Fibroblast of gingiva (primary cell): ENCODE results near the gene BICDL1.
A peak's percentile ranks its signal among the peaks of the same experiment; 100 is the strongest.
"Not testable (repeated sequence)": the region's sequence is repeated elsewhere in the genome, so short reads cannot be mapped to it uniquely, and the experiment has no call there.

Experiments used
- DNase-seq: peaks from one replicate; pipeline ENCODE4 v3.0.0-alpha.2; 2011; ENCODE audit warnings: low read depth

The BICDL1 gene

GRCh38 chr12:119988472-119989360 lies at the start of gene BICDL1:
TSS of gene BICDL1 (plus strand) at chr12:119989236. CDS start at chr12:119989869, 633 bp downstream.
- DNase-seq, result peak; percentile 7

- DNase-seq, result peak; percentile 15
Observed at GRCh38 chr12:119940897-119941296, 48.1 kb upstream of the BICDL1 start.

- DNase-seq, result no peak
Observed at GRCh38 chr12:119942386-119942785, 46.6 kb upstream of the BICDL1 start.

- DNase-seq, result no peak
Observed at GRCh38 chr12:119946213-119946612, 42.8 kb upstream of the BICDL1 start.

GRCh38 chr12:119949145-119949544 lies 39.9 kb upstream of the BICDL1 start:
- DNase-seq, result no peak

- no peak for DNase-seq
Observed at GRCh38 chr12:119949594-119949993, 39.4 kb upstream of the BICDL1 start.

GRCh38 chr12:119956047-119956446 lies 33.0 kb upstream of the BICDL1 start:
- DNase-seq, result no peak

- no peak for DNase-seq
Observed at GRCh38 chr12:119957135-119957534, 31.9 kb upstream of the BICDL1 start.

GRCh38 chr12:119959435-119959834 lies 29.6 kb upstream of the BICDL1 start:
- no peak for DNase-seq

GRCh38 chr12:119964123-119964522 lies 24.9 kb upstream of the BICDL1 start:
- DNase-seq, result no peak

- no peak for DNase-seq
Observed at GRCh38 chr12:119964929-119965328, 24.1 kb upstream of the BICDL1 start.

- no peak for DNase-seq
Observed at GRCh38 chr12:119980242-119980641, 8.8 kb upstream of the BICDL1 start.

GRCh38 chr12:119980702-119981101 lies 8.3 kb upstream of the BICDL1 start:
- not testable (repeated sequence) for DNase-seq

GRCh38 chr12:119989361-119989730 lies 310 bp downstream of the BICDL1 start:
- peak; percentile 20 for DNase-seq

- DNase-seq, result peak; percentile 64
Observed at GRCh38 chr12:119989731-119990381, 820 bp downstream of the BICDL1 start.

- no peak for DNase-seq
Observed at GRCh38 chr12:119990382-119990874, 1.4 kb downstream of the BICDL1 start.

GRCh38 chr12:119992129-119992705 lies 3.2 kb downstream of the BICDL1 start:
- DNase-seq, result no peak

- DNase-seq, result no peak
Observed at GRCh38 chr12:119994892-119995658, 6.0 kb downstream of the BICDL1 start.

GRCh38 chr12:119996417-119996816 lies 7.4 kb downstream of the BICDL1 start:
- DNase-seq, result no peak

- no peak for DNase-seq
Observed at GRCh38 chr12:119998471-119999245, 9.6 kb downstream of the BICDL1 start.

- DNase-seq, result no peak
Observed at GRCh38 chr12:120000556-120000955, 11.5 kb downstream of the BICDL1 start.
